ES-I3 (cell line): Measurements from ENCODE around the gene DOCK3.
"Not testable (repeated sequence)": the region's sequence is repeated elsewhere in the genome, so short reads cannot be mapped to it uniquely, and the experiment has no call there.

Experiments used
- H3K36me3 ChIP-seq: 2 replicates; pipeline ENCODE4 v1.6.1; 2013; ENCODE audit warnings: mild to moderate bottlenecking, low read length, control low read depth, moderate library complexity; ENCODE audit not compliant: insufficient read depth
- H3K4me1 ChIP-seq: 2 replicates; pipeline ENCODE4 v1.6.1; 2013; ENCODE audit warnings: mild to moderate bottlenecking, control low read depth, low read length; ENCODE audit not compliant: insufficient read depth
- H3K9ac ChIP-seq: 2 replicates; pipeline ENCODE4 v1.6.1; 2013; ENCODE audit warnings: low read depth, mild to moderate bottlenecking, low read length, moderate library complexity
- H3K9me3 ChIP-seq: 2 replicates; pipeline ENCODE4 v1.6.1; 2013; ENCODE audit warnings: mild to moderate bottlenecking, low read length, moderate library complexity; ENCODE audit not compliant: control insufficient read depth, insufficient read depth

Gene DOCK3

DNA sequence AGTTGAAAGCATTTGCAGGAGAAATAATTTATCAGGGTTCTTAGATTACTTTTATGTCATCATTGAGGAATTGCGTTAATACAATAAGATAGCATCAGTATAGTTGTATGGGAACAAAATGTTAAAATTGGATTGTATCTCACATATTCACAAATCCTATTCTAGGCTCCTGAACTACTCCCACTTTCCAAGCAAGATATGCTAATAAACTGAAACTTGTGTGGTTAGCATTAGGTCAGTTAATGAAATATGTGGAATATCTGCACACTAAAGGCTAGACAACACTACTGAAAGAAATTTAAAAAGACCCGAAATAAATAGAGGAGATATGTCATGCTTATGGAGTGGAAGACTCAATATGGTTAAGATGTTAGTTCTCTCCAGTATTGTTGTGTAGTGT, 272.7 kb downstream of the DOCK3 start:
- no peak overlapping the region for H3K9ac ChIP-seq
- no peaks in the 10 kb centered on the region for H3K36me3 ChIP-seq
- H3K4me1 ChIP-seq: no peaks in the 10 kb centered on the region
- no peaks in the 10 kb centered on the region; the same call in 1 of the 2 replicates for H3K9me3 ChIP-seq

DNA sequence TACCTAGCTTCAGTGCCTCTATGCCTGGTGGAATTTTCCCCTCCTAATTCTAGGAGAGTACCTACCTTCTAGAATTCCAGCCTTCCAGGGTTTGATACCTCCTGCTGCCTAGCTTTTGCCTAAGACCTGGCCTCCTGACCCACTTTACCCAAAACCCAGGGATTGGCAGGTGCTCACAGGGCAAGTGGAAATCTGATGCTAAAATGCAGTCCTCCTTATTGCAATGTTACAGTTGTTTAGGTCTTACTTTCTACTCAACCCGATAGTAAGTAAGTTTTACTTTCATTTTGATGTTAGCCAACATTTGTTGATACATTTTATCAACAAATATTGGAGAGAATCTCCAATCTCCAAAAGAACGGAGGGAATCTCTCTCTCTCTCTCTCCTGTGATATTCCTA, 275.9 kb downstream of the DOCK3 start:
- H3K36me3 ChIP-seq: no peaks in the 10 kb centered on the region
- no peak overlapping the region for H3K9ac ChIP-seq
- no peaks in the 10 kb centered on the region; the same call in 1 of the 2 replicates for H3K4me1 ChIP-seq
- H3K9me3 ChIP-seq: no peaks in the 10 kb centered on the region; the same call in 1 of the 2 replicates

GRCh38 chr3:50953825-50954414, 279.2 kb downstream of the DOCK3 start:
- no peaks in the 10 kb centered on the region; the same call in 1 of the 2 replicates for H3K4me1 ChIP-seq
- H3K36me3 ChIP-seq: no peaks in the 10 kb centered on the region
- H3K9me3 ChIP-seq: no peaks in the 10 kb centered on the region; the same call in 1 of the 2 replicates
- H3K9ac ChIP-seq: no peak overlapping the region

GRCh38 chr3:50961386-50961785, 286.7 kb downstream of the DOCK3 start:
- no peaks in the 10 kb centered on the region for H3K9me3 ChIP-seq
- no peak overlapping the region for H3K9ac ChIP-seq
- no peaks in the 10 kb centered on the region for H3K4me1 ChIP-seq
- H3K36me3 ChIP-seq: no peaks in the 10 kb centered on the region

DNA sequence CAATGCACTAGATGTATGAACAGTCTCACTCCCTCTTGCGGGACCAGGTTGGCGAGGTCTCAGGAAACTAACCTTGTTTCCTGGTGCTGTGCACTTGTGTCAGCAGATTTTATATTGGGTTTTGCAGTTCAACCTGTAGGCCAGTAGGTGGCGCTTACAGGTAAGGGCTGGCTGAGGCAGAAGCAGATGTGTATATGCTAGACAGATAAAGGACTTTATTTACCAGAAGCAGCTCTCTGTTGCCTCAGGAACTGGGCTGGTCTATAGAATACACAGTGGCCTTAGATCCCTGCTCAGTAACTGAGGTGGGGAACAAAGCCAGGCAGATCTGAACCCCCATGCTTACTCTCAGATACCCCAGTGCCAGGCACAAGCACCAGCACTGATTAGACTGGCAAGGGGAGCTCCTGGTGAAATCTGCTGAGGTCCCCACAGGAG, 296.8 kb downstream of the DOCK3 start:
- Histone ChIP-seq H3K4me1 (no peaks in the 10 kb centered on the region), H3K36me3 (no peaks in the 10 kb centered on the region), H3K9ac (no peak overlapping the region), H3K9me3 (peaks cover 4% of the 10 kb centered on the region; the same call in 1 of the 2 replicates)

GRCh38 chr3:50972029-50972428, 297.3 kb downstream of the DOCK3 start:
- H3K36me3 ChIP-seq: no peaks in the 10 kb centered on the region
- no peaks in the 10 kb centered on the region for H3K4me1 ChIP-seq
- H3K9ac ChIP-seq: no peak overlapping the region
- peaks cover 4% of the 10 kb centered on the region; the same call in 1 of the 2 replicates for H3K9me3 ChIP-seq

DNA sequence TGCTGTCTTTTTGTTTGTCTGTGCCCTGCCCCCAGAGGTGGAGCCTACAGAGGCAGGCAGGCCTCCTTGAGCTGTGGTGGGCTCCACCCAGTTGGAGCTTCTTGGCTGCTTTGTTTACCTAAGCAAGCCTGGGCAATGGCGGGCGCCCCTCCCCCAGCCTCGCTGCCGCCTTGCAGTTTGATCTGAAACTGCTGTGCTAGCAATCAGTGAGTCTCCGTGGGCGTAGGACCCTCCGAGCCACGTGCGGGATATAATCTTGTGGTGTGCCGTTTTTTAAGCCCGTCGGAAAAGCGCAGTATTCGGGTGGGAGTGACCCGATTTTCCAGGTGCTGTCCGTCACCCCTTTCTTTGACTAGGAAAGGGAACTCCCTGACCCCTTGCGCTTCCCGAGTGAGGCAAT, 303.9 kb downstream of the DOCK3 start:
- H3K36me3 ChIP-seq, H3K9me3 ChIP-seq, H3K4me1 ChIP-seq: not testable (repeated sequence)
- peak overlapping the region; percentile 64 for H3K9ac ChIP-seq

DNA sequence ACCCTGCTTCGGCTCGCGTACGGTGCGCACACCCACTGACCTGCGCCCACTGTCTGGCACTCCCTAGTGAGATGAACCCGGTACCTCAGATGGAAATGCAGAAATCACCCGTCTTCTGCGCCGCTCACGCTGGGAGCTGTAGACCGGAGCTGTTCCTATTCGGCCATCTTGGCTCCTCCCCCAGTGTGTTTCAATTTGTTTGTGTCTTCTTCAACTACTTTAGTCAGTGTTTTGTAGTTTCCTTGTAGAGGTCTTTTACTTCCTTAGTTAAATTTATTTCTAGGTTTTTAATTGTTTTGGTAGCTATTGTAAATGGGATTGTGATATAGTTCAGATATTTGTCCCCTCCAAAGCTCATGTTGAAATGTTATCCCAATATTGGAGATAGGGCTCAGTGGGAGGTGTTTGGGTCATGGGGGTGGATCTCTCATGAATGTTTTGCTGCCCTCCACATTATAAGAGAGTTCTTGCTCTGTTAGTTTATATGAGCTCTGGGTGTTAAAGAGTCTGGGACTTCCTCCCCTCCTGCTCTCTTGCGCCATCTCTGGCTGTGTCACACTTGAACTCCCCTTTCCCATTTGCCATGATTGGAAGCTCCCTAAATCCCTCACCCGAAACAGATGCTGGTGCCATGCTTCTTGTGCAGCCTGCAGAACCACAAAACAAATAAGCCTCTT, 304.4 kb downstream of the DOCK3 start:
- Histone ChIP-seq H3K9ac (peak overlapping the region; percentile 64), H3K4me1 (no peaks in the 10 kb centered on the region), H3K36me3 (no peaks in the 10 kb centered on the region), H3K9me3 (no peaks in the 10 kb centered on the region)

DNA sequence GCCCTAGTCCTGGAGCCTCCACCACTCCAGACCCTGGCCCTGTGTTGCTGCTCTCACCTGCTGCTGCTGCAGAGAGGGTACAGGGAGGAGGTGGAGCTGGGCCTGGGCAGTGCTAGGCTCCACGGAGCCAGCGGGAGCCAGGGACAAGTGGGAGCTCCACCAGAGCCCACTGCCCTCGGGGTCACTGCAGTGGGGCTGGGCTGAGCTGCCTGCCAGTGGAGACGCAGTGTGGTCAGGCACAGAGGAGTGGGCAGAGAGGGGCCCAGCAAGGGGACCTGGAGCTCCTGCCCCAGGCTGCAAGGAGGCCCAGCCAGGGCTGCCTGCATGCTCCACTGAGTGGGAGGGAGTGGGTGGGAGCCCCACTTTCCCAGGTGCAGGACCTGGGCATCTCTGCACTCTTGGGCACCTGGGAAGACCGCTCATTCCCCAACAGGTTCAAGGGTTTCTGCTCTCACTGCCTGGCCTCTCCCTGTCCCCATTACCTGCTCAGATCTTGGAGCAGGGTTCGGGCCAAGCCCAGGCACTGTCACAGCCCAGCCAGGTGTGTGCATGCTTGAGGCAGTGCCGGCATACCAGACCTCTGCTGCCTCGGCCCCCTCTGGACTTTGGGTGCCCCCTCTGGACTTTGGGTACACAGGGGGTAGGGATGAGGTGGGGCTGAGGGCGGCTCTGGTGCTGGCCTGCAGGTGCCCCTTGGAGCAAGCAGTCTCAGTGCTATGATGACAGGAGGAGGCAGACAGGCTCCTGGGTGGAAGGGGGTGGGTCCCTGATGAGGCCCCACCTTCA, 308.0 kb downstream of the DOCK3 start:
- no peaks in the 10 kb centered on the region for H3K36me3 ChIP-seq
- H3K9ac ChIP-seq: no peak overlapping the region
- no peaks in the 10 kb centered on the region for H3K9me3 ChIP-seq
- no peaks in the 10 kb centered on the region for H3K4me1 ChIP-seq

GRCh38 chr3:50983887-50984286, 309.2 kb downstream of the DOCK3 start:
- no peaks in the 10 kb centered on the region for H3K4me1 ChIP-seq
- no peaks in the 10 kb centered on the region for H3K9me3 ChIP-seq
- H3K9ac ChIP-seq: no peak overlapping the region
- H3K36me3 ChIP-seq: no peaks in the 10 kb centered on the region

- H3K9me3 ChIP-seq: no peaks in the 10 kb centered on the region
- H3K4me1 ChIP-seq: no peaks in the 10 kb centered on the region
Observed at GRCh38 chr3:50985893-50986292, 311.2 kb downstream of the DOCK3 start.

DNA sequence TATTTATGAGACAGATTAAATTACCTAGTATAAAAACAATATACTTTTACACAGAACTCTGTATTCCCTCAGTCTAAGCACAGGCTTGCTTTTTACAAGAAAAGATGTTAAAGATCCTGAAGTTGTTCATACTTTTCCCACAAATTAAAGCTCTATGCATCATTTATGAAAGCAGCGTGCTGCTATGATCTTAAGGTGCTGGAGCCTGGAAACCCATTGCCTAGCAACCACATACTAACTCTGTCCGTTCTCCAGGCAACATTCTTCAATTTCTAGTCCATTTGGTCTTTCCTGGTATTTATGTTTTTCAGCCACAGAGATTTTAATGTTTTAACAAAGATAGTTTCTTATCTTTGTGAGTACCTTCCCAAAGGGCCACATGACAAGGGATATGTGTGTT, 312.0 kb downstream of the DOCK3 start:
- Histone ChIP-seq H3K36me3 (no peaks in the 10 kb centered on the region), H3K9me3 (no peaks in the 10 kb centered on the region; the same call in 1 of the 2 replicates), H3K9ac (no peak overlapping the region), H3K4me1 (no peaks in the 10 kb centered on the region)

More at GRCh38 chr3:50985893-50986292, 311.2 kb downstream of the DOCK3 start:
- no peak overlapping the region for H3K9ac ChIP-seq
- H3K36me3 ChIP-seq: no peaks in the 10 kb centered on the region

GRCh38 chr3:50994537-50994936, 319.8 kb downstream of the DOCK3 start:
- no peaks in the 10 kb centered on the region; the same call in 1 of the 2 replicates for H3K9me3 ChIP-seq
- no peak overlapping the region for H3K9ac ChIP-seq

DNA sequence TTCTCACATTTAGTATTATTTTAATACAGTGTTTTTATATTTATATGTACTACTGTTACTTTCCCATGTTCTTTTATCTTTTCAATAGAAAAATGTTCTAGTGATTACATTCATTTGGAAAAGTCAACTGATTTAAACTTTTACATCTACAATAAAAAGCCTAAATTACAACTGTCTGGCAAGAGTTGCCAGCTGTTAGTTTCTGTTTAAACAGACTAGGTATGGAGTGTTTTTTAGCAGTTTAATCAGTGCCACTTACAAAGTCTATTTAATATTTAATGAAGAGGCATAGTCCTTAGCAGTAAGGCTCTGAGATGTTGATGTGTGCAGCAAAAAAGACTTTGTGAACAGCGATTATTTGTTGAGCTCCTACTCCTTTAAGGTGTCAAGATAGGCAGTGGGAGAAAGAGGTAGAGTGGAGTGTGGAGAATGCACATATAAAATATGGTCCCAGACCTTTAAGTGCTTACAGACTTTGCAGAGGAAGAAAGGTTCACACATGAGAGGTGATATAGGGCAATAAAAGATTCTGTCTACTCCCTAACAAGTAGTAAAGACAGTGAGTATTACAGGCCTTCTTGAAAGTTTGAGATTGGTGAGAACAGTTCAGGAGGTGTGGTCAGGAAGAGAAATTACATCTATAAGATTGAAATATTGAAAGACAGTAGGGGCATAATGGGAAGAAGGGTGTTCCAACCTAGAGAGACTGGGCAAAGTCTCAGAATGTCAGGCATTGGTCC, 320.5 kb downstream of the DOCK3 start:
- H3K36me3 ChIP-seq: no peaks in the 10 kb centered on the region
- H3K4me1 ChIP-seq: no peaks in the 10 kb centered on the region; the same call in 1 of the 2 replicates
- no peak overlapping the region for H3K9ac ChIP-seq
- no peaks in the 10 kb centered on the region; the same call in 1 of the 2 replicates for H3K9me3 ChIP-seq

More at GRCh38 chr3:50994537-50994936, 319.8 kb downstream of the DOCK3 start:
- H3K36me3 ChIP-seq: no peaks in the 10 kb centered on the region
- no peaks in the 10 kb centered on the region; the same call in 1 of the 2 replicates for H3K4me1 ChIP-seq
